T47D (cell line): ENCODE results near the gene FKBP1B.
"Not testable (repeated sequence)": the region's sequence is repeated elsewhere in the genome, so short reads cannot be mapped to it uniquely, and the experiment has no call there.

Experiments used
- DNase-seq, 2 experiments: peaks; one replicate each; pipeline versions ENCODE4 v3.0.0 to v3.0.0-alpha.2; 2011 to 2012; ENCODE audit warnings: low read depth in 1 of 2, low spot score in 1 of 2
- JUND ChIP-seq: IDR thresholded peaks from 2 replicates; pipeline ENCODE4 v1.6.1; 2012; ENCODE audit warnings: low read depth
- in situ Hi-C: cut with HindIII; loops from 2 replicates; pipeline ENCODE4 v1.10.0; 2016; ENCODE audit warnings: low sequenced_read_pairs, low pct_unique_long_range_greater_than_20kb

Gene FKBP1B

DNA sequence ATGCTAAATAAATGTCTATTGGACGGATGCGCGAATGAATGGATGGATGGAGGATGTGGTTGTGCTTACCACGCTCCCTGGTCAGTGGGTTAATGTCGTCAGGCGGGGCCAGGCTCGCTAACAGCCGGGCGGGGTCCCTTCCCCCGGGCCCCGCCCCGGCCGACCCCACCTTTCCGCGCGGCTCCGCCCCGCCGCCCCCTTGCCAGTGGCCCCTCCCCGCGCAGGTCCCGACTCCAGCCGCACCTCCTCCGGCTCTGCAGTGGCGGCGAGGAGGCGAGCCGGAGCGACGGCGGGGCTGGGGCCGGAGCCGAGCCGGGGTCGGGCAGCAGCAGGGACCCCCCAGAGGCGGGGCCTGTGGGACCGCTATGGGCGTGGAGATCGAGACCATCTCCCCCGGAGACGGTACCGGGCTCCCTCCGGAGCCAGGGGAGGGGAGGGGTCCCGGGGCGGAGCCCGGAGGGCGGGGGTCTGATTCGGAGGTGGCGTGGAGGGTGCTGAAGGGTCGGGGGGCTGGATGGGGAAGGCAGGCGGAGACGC, at the start of gene FKBP1B:
Gene FKBP1B (plus strand): TSS at position 257 of the 537 bp plus-strand sequence. CDS start 109 bp downstream, at position 366.
- TF ChIP-seq JUND = no peak
- DNase-seq = no peak

DNA sequence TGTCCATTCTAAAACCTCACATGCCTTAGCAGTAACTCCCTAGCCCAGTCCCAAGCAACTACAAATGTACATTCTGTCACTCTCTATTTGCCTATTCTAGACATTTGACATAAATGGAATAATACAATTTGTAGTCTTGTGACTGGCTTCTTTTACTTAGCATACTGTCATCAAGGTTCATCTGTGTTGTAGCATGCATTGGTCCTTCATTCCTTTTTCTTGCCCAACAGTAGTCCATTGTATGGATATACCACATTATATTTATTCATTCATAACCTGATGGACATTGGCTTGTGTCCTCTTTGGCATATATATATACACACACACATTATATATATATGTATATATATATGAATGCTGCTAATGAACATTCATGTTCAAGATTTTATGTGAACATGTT, 41.8 kb upstream of the FKBP1B start:
- no peak for TF ChIP-seq JUND
- DNase-seq = no peak
- in situ Hi-C loops = no loop called here

More for the DNA sequence above, at the start of gene FKBP1B:
- in situ Hi-C loops = no loop called here

DNA sequence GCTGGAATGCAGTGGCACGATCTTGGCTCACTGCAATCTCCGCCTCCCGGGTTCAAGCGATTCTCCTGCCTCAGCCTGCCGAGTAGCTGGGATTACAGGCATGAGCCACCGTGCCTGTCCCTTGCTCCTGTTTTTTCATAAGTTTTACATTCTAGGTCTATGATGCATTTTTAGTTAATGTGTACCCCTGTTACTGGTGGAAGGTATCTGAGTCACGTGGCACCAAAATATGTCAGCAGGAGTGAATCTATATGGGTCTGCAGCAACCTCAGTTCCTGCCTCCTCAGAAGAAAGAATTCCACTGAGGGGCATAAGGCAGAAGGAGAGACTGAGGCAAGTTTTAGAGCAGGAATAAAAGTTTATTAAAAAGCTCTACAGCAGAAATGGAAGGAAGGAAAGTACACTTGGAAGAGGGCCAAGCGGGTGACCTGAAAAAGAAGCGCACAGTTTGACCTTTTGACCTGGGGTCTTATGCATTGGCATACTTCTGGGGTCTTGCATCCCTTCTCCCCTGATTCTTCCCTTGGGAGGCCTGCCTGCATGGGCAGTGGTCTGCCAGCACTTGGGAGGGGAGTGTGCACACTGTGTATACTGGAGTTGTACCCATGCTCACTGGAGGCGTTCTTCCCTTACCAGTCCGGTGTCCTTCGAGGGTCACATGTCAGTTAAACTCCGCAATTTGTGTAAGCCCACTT, 40.7 kb upstream of the FKBP1B start:
- TF ChIP-seq JUND = no peak
- DNase-seq = no peak
- in situ Hi-C loops = no loop called here

DNA sequence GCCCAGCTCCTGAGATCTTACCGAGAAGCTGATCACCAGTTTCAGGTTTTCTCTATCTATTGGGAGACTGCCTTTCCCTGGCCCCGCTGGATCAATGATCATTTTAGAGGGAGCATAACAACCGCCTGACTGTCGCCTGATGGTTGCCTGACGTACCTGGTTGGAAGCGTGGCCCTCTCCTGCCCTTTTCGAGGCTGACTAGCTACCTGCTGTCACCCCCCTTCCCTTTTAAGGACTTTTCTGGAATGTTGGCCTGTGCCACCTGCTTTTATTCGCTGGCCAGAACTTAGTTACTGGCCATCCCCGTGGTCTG, 40.2 kb upstream of the FKBP1B start:
- TF ChIP-seq JUND = no peak
- in situ Hi-C loops = no loop called here
- no peak for DNase-seq

DNA sequence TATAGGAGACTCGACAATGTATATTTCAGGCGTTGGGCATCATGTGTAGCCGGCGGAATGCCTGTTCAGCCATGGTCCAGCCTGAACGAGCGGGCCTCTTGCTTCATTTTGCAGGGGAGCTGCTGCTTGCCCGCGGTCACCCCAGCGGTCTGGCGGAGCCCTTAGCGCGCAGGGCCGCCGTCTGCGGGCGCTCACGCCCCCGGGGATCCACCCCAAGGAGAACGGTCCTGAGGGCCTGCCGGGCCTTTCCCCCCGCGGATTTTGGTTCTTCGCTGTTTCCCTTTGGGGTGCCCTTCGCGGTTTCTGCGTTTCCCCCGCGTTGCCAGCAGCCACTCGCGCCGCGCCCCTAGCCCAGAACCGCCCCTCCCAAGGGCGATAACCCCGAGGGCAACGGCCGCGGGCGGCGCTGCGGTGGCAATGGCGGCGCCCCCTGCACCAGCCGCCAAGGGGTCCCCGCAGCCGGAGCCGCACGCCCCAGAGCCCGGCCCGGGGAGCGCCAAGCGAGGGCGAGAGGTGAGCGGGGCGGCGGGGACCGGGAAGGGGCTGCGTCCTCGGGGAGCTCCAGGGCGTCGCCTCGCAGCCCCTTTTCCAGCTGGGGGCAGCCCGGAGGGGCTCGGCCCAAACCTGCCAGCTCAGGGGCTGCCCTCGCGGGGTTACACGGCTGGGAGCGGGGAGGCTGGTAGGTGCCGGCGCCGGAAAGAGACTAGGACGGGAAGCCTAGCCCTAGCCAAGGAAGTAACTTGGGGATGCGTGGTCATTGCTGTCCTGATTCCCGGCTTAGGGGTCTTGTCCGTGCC, 39.7 kb upstream of the FKBP1B start, which contains the start of gene MFSD2B:
Gene MFSD2B (plus strand): TSS at position 406 of the 797 bp plus-strand sequence. CDS start 12 bp downstream, at position 418.
- in situ Hi-C loops = no loop called here
- no peak for DNase-seq
- no peak for TF ChIP-seq JUND

DNA sequence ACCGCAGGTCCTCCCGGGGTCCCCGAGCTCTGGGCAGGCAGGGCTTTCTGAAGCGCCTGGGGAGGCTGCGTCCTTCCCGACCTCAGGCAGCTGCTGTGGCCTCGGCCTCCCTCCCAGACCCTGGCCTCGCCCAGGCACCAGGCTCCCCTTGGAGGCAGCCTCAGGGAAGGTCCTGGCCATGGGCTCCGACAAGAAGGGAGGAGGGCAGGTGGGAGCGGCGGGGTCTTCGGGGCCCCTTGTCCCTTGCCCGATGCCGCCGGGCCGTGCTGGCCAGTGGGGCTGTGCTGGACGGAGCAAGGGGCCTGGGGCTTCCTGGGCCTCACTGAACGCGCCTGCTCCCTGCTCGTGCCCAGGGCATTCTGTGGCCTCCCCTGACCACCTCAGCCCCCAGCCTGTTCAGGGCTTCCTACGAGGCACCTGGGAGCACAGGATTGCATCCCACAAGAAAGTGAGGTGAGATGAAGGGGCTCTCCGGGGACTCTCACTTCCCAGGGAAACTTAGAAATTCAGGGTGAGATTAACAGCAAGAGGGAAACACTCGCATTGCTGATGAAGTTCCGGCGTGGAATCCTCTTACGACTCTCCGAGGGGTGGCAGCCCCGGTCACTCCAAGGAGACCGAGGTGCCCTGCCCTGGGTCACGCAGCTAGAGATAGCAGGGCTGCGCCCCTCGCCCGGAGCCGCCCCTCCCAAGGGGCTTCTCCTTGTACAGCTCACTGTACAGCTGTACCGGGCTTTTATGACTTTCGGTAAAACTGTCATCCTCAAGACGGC, 38.9 kb upstream of the FKBP1B start:
- DNase-seq = no peak
- in situ Hi-C loops = no loop called here
- TF ChIP-seq JUND = no peak

DNA sequence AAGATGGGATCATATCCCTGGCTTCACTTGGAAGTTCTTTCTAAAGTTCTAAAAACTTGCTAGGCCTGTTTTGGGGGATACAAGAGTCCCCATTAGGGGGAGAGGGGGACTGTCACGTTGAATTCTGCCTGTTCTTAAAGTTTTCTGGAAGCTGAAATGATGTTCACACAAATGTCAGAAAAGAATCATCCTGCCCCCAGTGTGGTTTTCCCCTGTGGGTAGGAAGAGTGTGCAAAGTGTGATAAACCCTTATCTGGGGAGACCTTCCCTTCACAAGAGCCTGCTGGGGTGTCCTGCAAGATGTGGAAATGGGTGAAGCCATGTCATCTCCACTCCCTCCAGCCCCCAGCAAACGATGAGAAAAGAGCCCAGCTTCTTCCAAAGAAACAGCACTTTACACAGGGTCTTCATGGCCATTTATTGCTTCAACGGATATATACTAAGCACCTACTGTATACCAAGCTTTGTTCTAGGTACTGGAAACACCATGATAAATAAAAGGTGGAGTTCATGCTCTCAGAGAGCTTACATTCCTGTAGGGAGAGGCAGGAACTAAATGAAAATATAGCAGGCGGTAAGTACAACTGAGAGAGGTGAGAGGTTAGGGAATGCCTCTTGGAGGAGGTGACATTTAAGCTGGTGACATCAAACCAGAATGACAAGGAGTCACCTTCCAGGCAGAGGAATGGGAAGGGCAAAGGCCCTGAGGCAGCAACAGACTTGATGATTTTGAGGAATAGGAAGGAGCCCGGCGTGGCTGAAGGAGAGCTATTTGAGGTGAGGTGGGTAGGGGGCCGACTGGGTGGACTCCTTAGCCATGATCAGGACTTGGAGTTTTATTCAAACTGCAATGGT, 38.1 kb upstream of the FKBP1B start:
- DNase-seq = no peak
- TF ChIP-seq JUND = no peak
- in situ Hi-C loops = no loop called here

DNA sequence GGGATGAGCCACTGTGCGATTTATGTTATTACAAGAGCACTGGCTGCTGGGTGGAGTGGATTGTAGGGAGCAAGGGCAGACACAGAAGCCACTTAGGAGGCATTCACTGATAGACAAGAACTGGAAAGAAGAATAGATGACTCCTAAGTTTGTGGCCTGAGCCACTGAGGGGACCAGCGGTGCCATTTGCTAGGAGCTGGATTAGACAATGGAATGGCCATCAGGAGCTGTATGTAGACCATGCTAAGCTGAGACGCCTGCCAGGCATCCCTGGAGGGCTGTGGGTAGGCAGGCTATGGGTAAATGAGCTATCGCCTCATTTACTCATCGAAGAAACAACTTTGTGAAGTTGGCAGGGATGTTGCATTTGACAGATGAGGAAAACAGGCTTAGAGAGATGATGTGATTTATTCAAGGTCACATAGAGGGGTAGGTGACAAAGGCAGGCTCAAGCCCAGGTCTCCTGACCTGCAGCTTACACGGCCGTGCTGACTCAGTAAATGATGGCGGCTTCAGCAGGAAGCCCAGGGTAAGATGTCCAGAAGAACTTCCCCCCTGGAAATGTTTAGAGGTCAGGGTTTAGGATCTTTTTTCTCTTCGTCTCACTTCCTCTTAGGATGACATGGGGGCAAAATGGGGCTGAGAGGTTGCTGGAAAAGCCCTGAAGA, 36.9 kb upstream of the FKBP1B start:
- no peak for TF ChIP-seq JUND

DNA sequence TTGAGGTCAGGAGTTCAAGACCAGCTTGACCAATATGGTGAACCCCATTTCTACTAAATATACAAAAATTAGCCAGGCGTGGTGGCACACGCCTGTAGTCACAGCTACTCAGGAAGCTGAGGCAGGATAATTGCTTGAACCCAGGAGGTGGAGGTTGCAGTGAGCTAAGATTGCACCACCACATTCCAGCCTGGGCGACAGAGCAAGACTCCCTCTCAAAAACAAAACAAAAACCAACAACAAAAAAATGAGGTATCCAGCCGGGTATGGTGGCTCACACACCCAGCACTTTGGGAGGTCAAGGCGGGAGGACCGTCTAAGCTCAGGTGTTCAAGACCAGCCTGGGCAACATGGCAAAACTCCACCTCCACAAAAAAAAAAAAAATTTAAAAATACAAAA, 34.6 kb upstream of the FKBP1B start:
- in situ Hi-C loops, DNase-seq: not testable (repeated sequence)

More for the DNA sequence above, 36.9 kb upstream of the FKBP1B start:
- no peak for DNase-seq
- in situ Hi-C loops = no loop called here

DNA sequence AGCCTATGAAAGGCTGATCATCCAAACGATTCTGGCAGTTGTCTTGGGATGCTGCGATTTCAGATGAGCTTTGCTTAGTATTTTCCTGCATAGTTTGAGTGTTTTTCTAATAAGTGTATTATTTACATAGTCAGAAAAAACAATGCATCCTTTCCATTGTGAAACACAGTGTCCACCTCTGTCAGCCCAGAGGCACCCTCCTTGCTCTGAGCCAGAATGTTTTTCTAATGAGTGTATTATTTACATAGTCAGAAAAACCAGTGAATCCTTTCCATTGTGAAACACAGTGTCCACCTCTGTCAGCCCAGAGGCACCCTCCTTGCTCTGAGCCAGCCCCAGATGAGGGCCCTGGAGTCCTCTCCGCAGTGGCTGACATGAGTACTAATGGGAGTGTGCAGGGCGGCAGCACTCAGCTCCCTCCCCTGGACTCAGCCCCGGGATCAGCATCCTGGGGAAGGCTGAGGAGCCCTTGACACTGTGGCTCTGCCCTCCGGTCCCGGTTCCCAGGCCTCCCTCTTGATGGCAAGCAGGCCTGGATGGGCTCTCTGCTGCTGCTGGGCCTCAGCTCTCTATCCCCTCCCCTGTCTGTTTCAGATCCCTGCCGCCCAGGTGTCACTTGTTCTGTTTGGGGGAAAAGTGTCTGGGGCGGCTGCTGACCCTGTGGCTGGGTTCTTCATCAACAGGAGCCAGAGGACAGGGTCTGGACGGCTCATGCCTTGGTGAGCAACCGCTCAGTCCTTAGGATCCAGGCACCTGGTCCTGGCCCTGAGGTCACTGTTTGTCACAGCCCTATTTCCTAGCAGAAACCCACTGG, 33.8 kb upstream of the FKBP1B start:
- no peak for TF ChIP-seq JUND
- peak in 1 of 2 experiments; percentile 61 for DNase-seq
- in situ Hi-C loops = no loop called here

DNA sequence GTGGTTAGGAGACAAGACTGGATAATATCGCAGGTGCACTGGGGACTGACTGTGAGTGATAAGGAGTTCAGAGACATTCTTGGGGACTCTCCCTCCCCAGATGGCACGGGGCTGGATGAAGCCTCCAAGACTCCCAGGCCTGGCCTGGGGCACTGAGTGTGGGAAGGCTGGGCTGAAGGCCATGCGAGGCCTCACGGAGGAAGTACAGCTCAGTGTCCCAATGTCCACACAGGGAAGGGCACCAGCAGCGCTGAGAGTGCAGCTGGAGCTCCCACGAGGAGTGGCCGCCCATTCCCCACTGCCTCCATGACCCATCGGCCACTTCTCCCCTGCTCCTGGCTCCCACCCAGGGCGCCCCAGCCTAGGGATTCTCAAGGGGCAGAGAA, 33.2 kb upstream of the FKBP1B start:
- no peak for DNase-seq
- in situ Hi-C loops = no loop called here

More for the DNA sequence above, 33.2 kb upstream of the FKBP1B start:
- TF ChIP-seq JUND = no peak
